Natural killer cell treated with Interleukin-12 subunit alpha and Interleukin-12 subunit beta and Interleukin-15 and Interleukin-18, amount 100 ng/mL, for 72 hours (primary cell): ENCODE measurements around the gene LRMDA. TPM values are rescaled to one million over a fixed set of nuclear protein-coding genes. Genes with fewer than 3 reads are reported as not detected.

Experiments
- ATAC-seq, 2 donors: fragments of 150-1000 bp; cut with Tn5 transposase in 1 of 2; sonication (Bioruptor Pico), chemical (Tn5 transposase) in 1 of 2; 2 replicates each; pipeline ENCODE4 v1.10.0; 2021
- DNase-seq: peaks from one replicate; pipeline ENCODE4 v3.0.0; 2022; ENCODE audit warnings: low spot score
- H3K27ac Mint-ChIP-seq, 2 donors: 1 replicate in 1 of 2; 2 replicates in 1 of 2; pipeline ENCODE4 v1.8.0; 2022; ENCODE audit warnings: mixed read lengths in 2 of 2, mild to moderate bottlenecking in 1 of 2, moderate library complexity in 1 of 2
- H3K27me3 Mint-ChIP-seq, 2 donors: 1 replicate in 1 of 2; 2 replicates in 1 of 2; pipeline ENCODE4 v1.8.0; 2022; ENCODE audit warnings: mixed read lengths in 2 of 2
- H3K36me3 Mint-ChIP-seq: one replicate; pipeline ENCODE4 v1.8.0; 2022; ENCODE audit warnings: mixed read lengths
- H3K4me1 Mint-ChIP-seq, 2 donors: 1 replicate in 1 of 2; 2 replicates in 1 of 2; pipeline ENCODE4 v1.8.0; 2022; ENCODE audit warnings: low read depth in 2 of 2, mixed read lengths in 2 of 2, mild to moderate bottlenecking in 1 of 2
- H3K4me3 Mint-ChIP-seq: one replicate; pipeline ENCODE4 v1.8.0; 2022; ENCODE audit warnings: mixed read lengths
- H3K9me3 Mint-ChIP-seq: 2 replicates; pipeline ENCODE4 v1.8.0; 2022; ENCODE audit warnings: mixed read lengths
- total RNA-seq, 2 donors: library from RNA; stranded (reverse); gene quantifications; one replicate each; pipeline ENCODE4 v1.2.3, GENCODE V29; 2022

Gene LRMDA
- total RNA-seq, 2 donors from 2014 or later: 0.92 to 1.8 TPM

DNA sequence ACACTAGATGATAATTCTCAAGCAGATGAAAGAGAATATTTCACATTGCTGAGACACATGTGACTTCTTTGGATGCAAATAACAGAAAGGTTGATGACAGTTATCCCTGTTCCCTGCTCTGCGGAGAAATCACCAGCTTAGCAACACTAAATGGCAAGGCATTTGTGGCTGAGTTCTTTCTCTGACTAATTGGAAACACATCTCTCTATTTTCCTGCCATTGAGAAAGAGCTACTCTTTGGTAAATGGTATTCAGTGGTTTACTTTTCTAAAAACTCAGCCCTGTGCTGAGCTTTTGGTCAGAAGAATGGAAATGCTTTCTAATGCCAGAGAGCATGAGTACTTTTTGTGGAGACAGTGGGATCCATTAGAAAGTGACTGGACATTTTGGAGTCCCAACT lies 771.4 kb downstream of the LRMDA start:
- no peaks in the 10 kb centered on the region for H3K36me3 Mint-ChIP-seq
- no peak for ATAC-seq
- no peaks in the 10 kb centered on the region for H3K4me1 Mint-ChIP-seq
- H3K9me3 Mint-ChIP-seq: peaks cover 3% of the 10 kb centered on the region
- no peak for DNase-seq
- H3K4me3 Mint-ChIP-seq: no peak overlapping the region
- H3K27ac Mint-ChIP-seq: no peak overlapping the region
- no peaks in the 10 kb centered on the region for H3K27me3 Mint-ChIP-seq

DNA sequence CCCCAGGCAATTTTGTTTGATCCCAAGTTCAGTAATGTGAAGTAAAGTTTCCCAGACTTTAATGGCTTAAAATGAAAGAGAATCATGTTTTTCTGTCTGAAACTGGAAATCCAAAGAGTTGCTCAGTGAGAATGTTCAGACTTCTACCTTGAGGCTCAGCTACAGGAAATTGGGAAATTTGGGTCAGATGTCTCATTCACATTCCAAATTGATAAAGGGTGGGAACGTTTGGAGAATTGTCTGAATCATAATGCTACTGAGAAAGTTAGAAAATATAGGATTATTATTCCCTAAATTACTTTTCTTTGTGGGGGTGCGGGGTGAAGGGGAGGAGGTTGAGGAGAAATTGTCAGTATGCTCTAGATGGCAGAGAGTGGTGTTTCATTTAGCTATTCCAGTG lies 773.9 kb downstream of the LRMDA start:
- Mint-ChIP-seq H3K27me3 (no peaks in the 10 kb centered on the region), H3K4me3 (no peak overlapping the region), H3K9me3 (peaks cover 3% of the 10 kb centered on the region), H3K27ac (no peak overlapping the region), H3K36me3 (no peaks in the 10 kb centered on the region), H3K4me1 (no peaks in the 10 kb centered on the region)
- DNase-seq (no peak), ATAC-seq (no peak)

DNA sequence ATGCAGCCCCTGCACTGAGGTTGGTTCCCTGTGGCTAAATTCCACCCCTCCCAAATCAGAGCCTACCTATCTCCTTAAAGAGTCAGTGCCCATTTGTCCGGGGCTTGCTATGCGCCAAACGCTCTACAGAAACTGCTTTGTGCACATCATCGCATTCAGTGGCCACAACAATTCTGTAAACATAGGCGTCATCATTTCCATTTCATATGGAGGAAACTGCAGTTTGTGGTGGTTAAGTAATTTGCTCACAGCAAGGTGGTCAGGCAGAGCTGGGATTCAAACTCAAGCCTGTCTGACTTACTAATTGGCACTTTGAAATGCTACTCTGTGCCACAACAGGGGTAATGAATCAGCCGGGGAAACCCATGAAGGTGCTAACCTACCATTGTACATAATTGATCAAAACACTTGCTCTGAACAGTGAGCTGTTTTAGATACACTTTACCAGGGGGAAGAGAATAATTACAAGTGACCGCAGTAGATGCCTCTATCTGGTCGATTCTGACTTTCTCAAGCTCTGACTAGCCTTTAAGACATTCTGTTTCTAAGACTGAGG lies 775.5 kb downstream of the LRMDA start:
- Mint-ChIP-seq H3K4me3 (no peak overlapping the region), H3K9me3 (peaks cover 3% of the 10 kb centered on the region), H3K36me3 (no peaks in the 10 kb centered on the region), H3K27ac (no peak overlapping the region), H3K4me1 (no peaks in the 10 kb centered on the region), H3K27me3 (no peaks in the 10 kb centered on the region)
- DNase-seq (no peak), ATAC-seq (no peak)

DNA sequence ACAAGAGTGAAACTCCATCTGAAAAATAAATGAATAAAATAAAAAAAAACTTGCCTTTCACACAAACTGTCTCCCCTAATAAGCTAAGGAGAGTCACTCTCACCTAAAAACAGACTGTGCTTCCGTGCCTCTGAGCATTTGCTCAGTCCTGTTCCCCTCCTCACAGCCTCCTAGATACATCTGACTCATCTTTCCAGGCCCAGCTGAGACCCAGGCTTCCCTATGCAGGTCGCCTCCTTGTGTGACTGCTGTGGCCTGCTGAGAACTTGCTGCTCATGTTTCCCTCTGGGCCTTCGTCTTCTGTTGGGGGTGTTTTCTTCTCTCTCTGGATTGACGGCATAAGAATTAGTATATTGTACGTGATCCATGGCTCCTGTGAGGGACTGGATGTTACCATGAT lies 777.7 kb downstream of the LRMDA start:
- DNase-seq: no peak
- H3K9me3 Mint-ChIP-seq: peaks cover 3% of the 10 kb centered on the region

DNA sequence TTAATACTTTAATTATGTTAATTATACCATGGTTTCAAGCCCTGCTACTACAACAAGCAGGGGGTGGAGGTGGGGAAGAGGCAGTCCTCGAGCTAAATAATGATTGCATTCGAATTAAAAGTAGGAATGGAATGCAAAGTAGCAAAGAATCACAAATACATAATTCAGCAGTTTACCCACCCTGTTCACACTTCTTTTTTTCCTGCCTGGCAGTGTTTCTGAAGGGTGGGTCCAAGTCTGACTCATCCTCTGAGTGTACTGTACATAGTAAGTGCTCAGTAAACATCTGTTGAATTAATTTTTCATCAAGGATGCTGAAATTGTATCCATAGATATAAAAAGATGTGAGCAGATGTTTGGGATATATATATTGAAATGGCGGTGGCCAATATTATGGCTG lies 778.8 kb downstream of the LRMDA start:
- peaks cover 3% of the 10 kb centered on the region for H3K9me3 Mint-ChIP-seq
- no peak for ATAC-seq
- no peak for DNase-seq
- H3K27ac Mint-ChIP-seq: no peak overlapping the region
- H3K27me3 Mint-ChIP-seq: no peaks in the 10 kb centered on the region
- H3K4me1 Mint-ChIP-seq: no peaks in the 10 kb centered on the region
- H3K36me3 Mint-ChIP-seq: no peaks in the 10 kb centered on the region
- no peak overlapping the region for H3K4me3 Mint-ChIP-seq

More for the DNA sequence above, 777.7 kb downstream of the LRMDA start:
- ATAC-seq: no peak
- Mint-ChIP-seq H3K27me3 (no peaks in the 10 kb centered on the region), H3K4me1 (no peaks in the 10 kb centered on the region), H3K27ac (no peak overlapping the region), H3K36me3 (no peaks in the 10 kb centered on the region), H3K4me3 (no peak overlapping the region)

DNA sequence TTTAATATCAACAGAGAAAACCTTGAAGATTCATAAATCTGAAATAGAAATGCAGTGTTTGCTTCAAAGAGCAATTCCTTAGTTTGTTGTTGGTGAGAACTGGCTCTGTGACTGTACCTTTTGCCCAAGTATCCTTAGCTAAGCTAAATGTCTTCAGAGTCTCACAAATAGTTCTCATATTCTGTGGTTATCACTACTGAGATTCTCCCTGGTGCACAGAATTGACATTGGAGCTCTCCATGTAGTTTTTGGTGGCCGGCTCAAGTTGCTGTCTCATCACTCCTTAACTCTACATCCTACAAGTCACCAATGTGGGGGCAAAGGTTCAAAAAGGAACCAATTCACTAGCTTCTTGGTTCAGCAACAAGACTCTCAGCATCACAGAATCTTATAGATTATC lies 780.3 kb downstream of the LRMDA start:
- Mint-ChIP-seq H3K4me1 (no peaks in the 10 kb centered on the region), H3K4me3 (no peak overlapping the region), H3K27me3 (no peaks in the 10 kb centered on the region), H3K9me3 (peaks cover 3% of the 10 kb centered on the region), H3K27ac (no peak overlapping the region), H3K36me3 (no peaks in the 10 kb centered on the region)
- ATAC-seq (no peak), DNase-seq (no peak)

DNA sequence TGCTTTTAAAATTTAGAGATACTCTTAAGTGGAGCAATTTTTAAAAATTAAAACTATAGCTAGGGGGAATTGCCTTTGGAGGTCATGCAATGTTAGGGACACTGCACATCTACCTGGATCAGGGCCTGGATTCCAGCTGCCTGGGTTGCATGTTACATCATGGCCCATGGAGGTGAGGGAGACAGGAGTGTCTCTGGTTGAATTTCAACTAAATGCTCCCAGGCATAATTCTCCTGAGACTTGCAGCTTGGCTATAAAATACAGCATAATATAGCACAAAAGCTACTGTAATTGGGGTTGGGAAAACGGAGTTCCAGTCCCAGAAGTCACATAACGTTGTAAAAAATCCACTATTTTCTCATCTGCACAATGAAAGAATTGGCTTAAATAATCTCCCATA lies 782.5 kb downstream of the LRMDA start:
- Mint-ChIP-seq H3K4me3 (no peak overlapping the region), H3K27ac (no peak overlapping the region), H3K36me3 (no peaks in the 10 kb centered on the region), H3K9me3 (peaks cover 3% of the 10 kb centered on the region), H3K4me1 (no peaks in the 10 kb centered on the region), H3K27me3 (no peaks in the 10 kb centered on the region)
- DNase-seq (no peak), ATAC-seq (no peak)

DNA sequence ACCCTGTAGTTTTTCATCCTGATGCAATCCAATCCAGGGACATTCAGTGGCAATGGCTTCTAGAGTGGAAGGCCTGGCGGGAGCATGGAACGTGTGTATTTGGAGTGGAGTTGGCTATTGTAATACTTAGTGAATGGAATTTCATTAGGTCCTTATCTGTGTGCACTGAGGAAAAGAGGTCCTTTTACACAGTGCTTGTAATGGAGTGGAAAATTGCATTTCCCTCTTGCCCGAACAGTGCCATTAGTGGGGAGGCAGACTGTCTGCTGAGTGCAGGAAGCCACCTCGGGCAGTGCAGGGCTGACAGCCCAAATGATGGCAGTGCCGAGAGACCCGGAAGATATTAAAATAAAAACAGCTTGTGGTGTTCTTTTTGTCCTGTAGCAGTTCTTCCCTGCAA lies 786.6 kb downstream of the LRMDA start:
- Mint-ChIP-seq H3K4me3 (no peak overlapping the region), H3K27me3 (no peaks in the 10 kb centered on the region), H3K9me3 (peaks cover 3% of the 10 kb centered on the region), H3K4me1 (no peaks in the 10 kb centered on the region), H3K36me3 (no peaks in the 10 kb centered on the region), H3K27ac (no peak overlapping the region)
- ATAC-seq (no peak), DNase-seq (no peak)

DNA sequence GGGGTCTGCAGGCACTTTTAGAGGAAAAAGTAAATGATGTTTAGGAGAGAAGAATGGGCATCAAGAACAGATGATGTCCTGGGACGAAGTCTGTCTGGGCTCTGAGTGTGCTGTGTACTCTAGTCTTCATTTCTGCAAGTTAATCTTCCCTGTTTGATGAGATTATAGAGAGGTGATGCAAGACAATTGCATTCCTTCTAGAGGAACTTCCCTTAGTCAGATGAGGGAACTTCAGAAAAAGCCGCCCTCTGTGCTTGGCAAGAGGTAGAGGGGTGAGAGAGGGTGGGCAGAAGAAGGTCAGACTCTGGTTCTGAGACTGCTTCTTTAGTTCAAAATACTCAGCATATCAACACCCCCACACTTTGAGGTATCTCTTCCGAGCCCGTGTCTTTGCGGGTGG lies 797.9 kb downstream of the LRMDA start:
- Mint-ChIP-seq H3K4me1 (no peaks in the 10 kb centered on the region), H3K36me3 (no peaks in the 10 kb centered on the region), H3K27me3 (no peaks in the 10 kb centered on the region), H3K27ac (no peak overlapping the region), H3K4me3 (no peak overlapping the region), H3K9me3 (peaks cover 3% of the 10 kb centered on the region)
- DNase-seq (no peak), ATAC-seq (no peak)

DNA sequence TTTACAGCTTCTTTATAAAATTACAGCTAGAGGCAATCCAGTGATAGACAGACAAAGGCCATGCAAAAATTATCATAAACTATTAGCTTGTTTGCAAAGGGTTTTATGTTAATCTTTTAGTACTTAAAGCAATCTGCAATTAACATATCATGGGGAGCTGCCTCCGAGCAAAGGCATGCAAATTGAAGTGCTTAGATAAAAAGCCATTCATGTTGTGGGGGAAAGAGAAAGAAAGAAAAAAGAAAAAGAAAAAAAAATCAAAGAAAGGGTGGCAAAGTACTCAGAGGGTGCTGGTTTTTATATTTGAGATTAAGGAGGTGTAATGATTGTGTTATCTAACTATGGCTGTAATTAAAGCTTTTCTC lies 799.5 kb downstream of the LRMDA start:
- H3K36me3 Mint-ChIP-seq: no peaks in the 10 kb centered on the region
- ATAC-seq (no peak), DNase-seq (no peak)
- no peaks in the 10 kb centered on the region for H3K27me3 Mint-ChIP-seq
- H3K4me1 Mint-ChIP-seq: no peaks in the 10 kb centered on the region
- peaks cover 2% of the 10 kb centered on the region for H3K9me3 Mint-ChIP-seq
- H3K4me3 Mint-ChIP-seq: no peak overlapping the region
- H3K27ac Mint-ChIP-seq: no peak overlapping the region

DNA sequence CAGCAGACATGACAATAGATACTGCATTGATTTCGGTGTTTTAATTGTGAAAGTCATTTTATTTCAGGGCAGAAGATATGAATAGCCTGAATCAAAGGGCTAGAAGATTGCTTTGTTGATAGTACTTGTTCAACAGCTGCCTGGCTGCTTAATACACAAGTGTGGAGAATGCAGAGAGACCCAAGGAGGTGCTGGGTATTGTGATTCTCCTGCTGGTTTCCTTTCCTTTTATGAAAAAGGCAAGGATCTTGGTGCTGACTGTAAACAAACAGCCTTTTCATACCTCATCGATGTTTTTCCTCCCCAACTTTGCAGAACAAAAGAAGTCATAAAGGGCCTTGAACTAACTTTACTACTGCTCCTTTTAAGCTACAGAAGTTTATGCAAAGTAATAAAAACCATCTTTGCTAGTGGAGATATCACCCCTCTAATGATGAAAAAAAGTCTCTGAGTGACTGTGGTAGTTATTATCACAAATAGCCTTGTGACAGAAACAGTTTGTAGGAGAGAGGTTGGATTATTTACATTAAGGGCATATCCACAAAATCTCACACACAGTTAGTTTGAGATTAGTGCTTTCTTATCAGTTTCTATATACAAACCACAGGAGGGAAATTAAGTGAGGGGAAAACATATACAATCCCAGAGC lies 800.0 kb downstream of the LRMDA start:
- DNase-seq (no peak), ATAC-seq (no peak)
- Mint-ChIP-seq H3K27me3 (no peaks in the 10 kb centered on the region), H3K9me3 (no peaks in the 10 kb centered on the region), H3K4me1 (no peaks in the 10 kb centered on the region), H3K27ac (no peak overlapping the region), H3K36me3 (no peaks in the 10 kb centered on the region), H3K4me3 (no peak overlapping the region)

DNA sequence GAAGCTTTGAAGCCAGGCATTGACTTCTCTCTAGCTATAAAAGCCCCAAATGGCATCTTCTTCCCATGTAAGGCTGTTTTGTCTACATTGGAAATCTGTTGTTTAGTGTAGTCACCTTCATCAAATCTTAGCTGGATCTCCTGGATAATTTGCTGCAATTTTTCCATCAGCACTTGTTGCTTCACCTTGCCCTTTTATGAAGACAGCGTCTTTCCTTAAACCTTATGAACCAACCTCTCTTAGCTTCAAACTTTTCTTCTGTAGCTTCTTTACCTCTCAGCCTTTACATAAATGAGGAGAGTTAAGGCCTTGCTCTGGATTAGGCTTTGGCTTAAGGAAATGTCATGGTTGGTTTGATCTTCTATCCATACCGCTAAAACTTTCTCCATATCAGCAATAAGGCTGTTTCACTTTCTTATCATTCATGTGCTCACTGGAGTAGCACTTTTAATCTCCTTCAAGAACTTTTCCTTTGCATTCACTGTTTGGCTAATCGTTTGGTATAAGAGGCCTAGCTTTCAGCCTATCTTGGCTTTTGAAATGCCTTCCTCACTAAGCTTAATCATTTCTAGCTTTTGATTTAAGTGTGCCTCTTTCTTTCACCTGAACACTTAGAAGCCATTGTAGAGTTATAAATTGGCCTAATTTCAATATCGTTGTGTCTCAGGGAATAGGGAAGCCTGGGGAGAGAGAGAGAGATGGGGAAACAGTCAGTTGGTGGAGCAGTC lies 803.2 kb downstream of the LRMDA start:
- no peak overlapping the region for H3K27ac Mint-ChIP-seq
- ATAC-seq: no peak
- no peaks in the 10 kb centered on the region for H3K4me1 Mint-ChIP-seq
- H3K27me3 Mint-ChIP-seq: no peaks in the 10 kb centered on the region
- no peak for DNase-seq
- peaks cover 3% of the 10 kb centered on the region for H3K9me3 Mint-ChIP-seq
- no peak overlapping the region for H3K4me3 Mint-ChIP-seq
- H3K36me3 Mint-ChIP-seq: no peaks in the 10 kb centered on the region

DNA sequence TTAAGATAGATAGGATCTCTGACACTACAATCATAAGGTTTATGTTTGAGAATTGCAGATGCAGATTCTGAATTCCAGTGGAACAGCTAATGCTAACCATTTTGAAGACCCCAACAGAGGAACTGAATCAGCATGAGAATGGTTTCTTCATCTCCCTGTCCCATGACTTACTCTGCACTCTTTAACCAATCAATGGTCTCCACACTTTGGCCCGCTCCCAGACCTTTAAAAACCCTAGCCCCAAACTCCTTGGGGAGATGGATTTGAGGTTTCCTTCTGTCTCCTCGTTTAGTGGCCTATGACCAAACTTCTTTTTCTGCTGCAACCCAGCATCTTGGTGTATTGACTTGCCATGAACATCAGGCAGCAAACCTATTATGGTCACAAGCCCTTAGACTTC lies 804.9 kb downstream of the LRMDA start:
- Mint-ChIP-seq H3K36me3 (no peaks in the 10 kb centered on the region), H3K4me1 (no peaks in the 10 kb centered on the region), H3K27me3 (no peaks in the 10 kb centered on the region), H3K4me3 (no peak overlapping the region), H3K9me3 (peaks cover 3% of the 10 kb centered on the region), H3K27ac (no peak overlapping the region)
- ATAC-seq (no peak), DNase-seq (no peak)

DNA sequence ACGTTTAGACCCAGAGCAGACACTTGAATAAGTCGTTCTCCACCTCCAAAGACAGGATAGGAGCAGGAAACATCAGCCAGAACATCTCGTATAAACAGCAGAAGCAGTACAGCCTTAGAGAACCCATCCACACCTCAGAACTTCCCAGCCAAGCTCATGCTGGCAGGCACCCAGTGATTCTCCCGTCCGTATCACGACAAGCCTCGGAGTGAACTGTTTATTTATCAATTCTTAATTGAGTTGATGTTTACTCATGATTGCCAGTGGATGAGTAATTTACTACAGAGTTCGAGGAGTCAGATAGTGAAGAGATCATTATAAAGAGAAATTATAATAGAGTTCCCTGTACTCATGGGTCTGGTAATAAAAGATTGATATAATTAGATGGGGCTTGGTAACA lies 811.5 kb downstream of the LRMDA start:
- ATAC-seq (no peak), DNase-seq (no peak)
- peaks cover 3% of the 10 kb centered on the region for H3K9me3 Mint-ChIP-seq
- H3K36me3 Mint-ChIP-seq: no peaks in the 10 kb centered on the region
- H3K27me3 Mint-ChIP-seq: no peaks in the 10 kb centered on the region
- H3K4me3 Mint-ChIP-seq: no peak overlapping the region
- no peak overlapping the region for H3K27ac Mint-ChIP-seq
- H3K4me1 Mint-ChIP-seq: no peaks in the 10 kb centered on the region
